Islet of Langerhans (tissue), 1 donor: ENCODE measurements around the gene CPNE2.

Experiments
- FAIRE-seq: peaks from one replicate; lab custom pipeline; 2011; peaks lifted over from hg19 to GRCh38; lab: Jason Lieb, UNC

Gene CPNE2

DNA sequence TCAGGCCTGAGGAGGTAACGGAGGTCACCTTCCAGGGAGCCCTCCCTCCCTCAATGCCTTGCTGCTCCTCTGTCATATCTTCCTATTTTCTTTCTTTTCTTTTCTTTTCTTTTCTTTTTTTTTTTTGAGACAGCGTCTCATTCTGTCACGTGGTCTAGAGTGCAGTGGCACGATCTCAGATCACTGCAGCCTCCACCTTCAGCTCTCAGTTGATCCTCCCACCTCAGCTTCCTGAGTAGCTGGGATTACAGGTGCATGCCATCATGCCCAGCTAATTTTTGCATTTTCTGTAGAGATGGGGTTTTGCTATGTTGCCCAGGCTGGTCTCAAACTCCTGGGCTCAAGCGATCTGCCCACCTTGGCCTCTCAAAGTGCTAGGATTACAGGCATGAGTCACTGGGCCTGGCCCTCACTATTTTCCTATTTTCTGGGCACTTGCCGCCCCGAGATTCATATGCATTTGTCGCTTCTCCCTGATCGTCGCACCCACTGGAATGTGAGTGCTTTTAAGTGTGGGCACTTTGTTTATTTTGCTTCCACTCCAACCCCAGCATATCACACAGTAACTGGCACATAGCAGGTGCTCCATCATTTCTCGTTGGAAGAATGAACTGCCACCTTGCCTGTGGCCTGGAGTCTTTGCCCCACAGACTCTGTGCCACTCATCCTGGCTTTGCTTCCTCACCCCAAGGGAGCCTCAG lies 31.7 kb downstream of the CPNE2 start:
- FAIRE-seq: no peak

DNA sequence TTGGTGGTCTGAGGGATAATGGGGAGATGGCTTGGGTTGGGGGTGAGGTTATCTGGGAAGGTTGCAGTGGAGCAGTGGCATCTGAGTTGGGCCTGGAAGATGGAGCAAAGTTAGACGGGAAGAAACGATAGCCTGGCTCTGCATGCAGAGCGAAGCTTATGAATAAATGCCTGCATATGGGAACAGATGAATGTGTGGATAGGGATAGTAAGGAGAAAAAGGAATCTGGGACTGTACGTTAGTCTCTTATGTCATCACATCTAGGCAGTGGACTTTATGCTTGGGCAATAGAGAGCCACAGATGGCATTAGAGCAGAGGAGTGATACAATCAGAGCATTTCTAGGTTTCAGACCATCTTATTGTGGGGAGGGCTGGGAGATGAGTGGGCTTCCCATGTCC lies 33.0 kb downstream of the CPNE2 start:
- FAIRE-seq: no peak

- FAIRE-seq: no peak
Measured at GRCh38 chr16:57125969-57126368, 33.6 kb downstream of the CPNE2 start.

DNA sequence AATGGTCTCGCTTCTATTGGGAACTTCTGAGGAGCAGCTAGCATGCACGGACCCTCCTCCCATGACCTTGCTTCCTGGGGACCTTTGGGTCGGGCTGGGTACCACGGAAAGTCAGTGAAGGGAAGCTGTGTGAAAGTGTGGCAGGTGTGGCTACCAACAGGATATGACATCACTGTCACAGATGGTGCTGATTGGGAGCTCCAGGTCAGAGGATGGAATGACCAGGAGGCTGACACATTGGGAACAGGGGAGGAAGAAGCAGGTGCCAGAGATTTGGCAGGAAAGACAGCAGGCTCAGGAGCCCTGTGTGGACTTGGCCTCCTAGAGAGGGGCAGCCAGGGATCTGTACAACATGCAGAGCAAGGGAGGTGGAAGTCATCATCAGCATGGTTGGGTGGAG lies 34.0 kb downstream of the CPNE2 start:
- no peak for FAIRE-seq

DNA sequence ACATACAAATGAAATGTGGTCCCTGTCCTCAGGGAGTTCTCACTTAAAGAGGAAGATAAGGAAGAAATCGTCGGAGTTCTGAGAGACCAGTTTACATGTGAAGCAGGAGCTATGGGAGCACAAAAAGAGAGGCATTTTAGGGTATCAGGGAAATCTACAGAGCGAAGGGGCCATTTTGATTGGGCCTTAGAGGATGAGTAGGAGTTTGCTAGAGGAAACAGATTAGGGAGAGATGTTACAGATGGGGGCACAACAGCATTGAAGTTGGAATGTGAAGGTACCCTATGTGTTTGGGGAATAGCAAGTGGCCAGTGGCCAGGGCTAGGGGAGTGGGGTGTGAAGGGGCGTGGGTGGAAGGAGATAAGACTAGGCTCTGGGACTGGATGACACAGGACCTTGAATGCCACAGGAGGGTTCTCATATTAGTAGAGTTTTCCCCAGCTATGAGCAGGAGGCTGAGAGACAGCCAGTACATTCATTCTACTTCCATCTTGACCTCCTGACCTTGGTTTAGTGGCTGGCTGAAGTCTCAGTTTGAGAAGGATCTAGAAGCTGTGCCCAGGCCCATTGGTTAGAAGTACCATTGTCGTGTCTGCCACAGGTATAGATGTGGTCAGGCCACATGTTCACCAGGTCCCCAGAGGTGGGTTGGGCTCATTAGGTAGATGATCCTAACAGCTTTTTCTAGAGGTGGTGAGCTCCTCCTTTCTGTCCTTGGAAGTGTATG lies 34.8 kb downstream of the CPNE2 start:
- no peak for FAIRE-seq

- FAIRE-seq: no peak
Measured at GRCh38 chr16:57127836-57128235, 35.5 kb downstream of the CPNE2 start.

DNA sequence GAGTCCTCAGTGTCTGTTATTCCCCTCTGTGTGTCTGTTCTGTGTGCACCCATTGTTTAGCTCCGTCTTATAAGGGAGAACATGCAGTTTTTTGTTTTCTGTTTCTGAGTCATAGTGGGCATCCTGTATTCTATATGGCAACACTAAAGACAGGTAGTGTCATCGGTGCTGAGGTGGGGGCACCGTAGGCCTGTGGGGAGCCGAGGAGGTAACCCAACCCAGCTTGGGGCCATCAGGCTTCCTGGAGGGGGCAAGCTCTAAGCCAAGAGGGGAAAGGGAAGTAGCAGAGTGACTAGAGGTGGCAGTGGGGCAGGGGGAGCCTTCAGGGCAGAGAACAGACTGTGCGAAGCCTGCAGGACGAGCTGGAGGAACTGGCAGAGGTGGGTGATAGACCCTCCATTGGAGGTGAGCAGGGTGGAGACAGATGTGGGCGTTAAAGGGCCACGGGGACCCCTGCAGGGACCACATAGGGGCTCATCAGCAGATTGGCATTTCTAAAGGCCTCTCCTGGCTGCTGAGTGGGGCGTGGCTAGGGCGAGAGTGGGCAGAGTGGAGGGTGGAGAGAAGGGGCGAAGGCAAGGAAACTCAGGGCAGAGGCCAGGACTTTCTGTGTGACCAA lies 36.5 kb downstream of the CPNE2 start:
- FAIRE-seq: no peak

DNA sequence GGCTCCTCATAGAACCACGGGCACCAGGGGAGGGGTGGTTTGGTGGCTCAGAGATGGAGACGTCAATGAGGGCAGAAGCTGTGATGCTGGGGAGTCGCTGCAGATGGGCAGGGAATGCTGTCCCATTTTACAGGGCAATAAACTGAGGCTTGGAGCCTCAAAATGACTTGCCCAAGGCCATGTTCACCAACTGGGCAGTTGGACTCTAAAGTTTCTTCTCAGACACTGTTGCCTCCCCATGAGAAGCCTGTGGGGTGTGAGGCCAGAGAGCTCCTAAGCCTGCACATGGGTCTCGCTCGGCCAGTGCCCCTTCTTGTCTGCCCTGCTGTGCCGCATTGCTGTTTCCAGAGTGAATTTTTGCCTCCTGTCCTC lies 38.6 kb downstream of the CPNE2 start:
- FAIRE-seq: no peak

GRCh38 chr16:57131351-57131970 lies 39.1 kb downstream of the CPNE2 start:
- no peak for FAIRE-seq

DNA sequence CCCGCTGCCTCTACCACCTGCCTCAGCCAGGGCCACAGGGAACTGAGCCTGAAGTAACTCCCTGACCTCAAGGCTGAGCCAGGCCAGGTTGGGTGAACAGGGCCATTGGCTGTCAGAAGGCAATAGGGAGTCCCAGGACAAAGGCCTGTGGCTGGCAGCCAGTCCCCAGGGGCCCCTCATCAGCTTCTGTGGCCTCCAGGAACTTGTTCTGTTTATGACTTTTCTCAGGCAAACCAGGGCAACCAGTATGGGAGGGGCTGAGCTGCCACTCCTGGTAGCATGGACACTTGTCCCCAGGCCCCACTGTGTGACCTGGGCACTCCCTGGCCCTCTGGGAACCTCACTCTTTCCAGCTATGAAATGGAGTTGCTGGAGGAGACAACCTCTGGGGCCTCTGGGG lies 40.1 kb downstream of the CPNE2 start:
- FAIRE-seq: no peak

DNA sequence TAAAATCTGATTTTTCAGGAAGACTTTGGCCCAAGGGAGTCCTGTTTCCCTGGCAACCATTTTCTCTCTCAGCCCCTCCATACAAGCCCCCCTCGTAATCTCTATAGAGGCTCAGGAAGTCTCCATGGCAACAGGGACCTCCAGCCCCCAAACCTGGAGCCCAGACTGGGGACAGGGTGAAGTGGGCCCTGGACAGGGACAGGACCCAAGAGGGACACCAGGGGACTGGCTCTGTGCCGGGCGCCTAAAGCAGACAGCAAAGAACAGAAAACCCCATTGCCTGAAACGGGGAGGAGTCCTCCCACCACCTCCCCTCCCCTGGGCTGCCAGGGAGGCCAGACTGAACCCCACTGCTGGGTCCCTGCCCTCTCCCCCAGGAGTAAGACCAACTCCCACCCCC lies 40.6 kb downstream of the CPNE2 start:
- no peak for FAIRE-seq

DNA sequence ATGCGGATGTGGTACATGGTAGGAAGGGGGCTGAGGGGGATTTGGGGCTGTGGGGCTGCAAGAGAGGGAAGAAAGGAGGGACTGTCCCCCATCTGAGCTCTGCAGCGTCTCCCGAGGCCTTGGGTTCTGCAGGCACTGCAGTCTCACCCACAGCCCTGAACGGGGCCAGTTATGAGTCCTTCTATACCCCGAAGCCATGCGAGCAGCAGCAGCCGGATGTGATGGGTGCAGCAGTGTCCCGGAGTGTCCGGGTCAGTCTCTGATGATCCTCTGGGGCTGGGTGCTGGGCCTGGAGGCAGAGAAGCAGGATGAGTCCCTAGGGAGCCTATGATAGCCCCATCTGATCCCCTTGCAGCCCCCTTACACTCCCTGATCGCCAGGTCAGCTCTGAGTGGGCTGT lies 41.5 kb downstream of the CPNE2 start:
- no peak for FAIRE-seq

DNA sequence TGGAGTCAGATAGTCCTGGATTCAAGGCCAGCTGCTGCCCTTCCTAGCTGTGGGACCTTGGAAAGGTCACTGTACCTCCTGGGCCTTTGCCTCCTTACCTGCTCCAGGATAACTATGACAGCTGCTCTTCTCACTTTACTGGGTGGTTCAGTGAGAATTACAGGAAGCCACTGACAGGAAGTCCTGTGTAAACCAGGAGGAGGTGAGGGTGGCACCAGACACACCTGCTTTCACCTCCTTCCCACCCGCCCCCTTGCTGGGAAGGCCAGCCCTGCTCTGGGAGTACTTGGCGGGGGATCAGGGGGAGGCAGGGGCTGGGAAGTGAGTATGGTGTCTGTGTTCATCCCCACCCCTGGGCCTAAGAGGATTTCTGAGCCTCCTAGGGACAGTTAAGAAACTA lies 42.6 kb downstream of the CPNE2 start:
- no peak for FAIRE-seq

DNA sequence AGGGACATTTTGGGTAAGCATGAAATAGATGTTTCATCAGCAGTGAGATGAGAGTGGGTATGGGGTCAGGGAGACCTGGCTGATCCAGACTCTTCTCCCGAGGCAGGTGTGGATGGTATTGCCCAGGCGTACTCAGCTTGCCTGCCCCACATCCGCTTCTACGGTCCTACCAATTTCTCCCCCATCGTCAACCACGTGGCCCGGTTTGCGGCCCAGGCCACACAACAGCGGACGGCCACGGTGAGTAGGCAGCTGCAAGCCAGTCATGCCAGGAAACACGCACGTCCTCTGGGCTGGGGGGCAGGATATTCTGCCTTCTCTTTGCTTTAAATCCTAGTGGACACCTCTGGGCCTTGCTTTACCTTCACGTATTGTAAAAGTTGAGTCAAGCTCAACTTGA lies 44.7 kb downstream of the CPNE2 start:
- no peak for FAIRE-seq

GRCh38 chr16:57137566-57138273 lies 45.3 kb downstream of the CPNE2 start:
- no peak for FAIRE-seq

- no peak for FAIRE-seq
Measured at GRCh38 chr16:57138281-57138935, 46.0 kb downstream of the CPNE2 start.

DNA sequence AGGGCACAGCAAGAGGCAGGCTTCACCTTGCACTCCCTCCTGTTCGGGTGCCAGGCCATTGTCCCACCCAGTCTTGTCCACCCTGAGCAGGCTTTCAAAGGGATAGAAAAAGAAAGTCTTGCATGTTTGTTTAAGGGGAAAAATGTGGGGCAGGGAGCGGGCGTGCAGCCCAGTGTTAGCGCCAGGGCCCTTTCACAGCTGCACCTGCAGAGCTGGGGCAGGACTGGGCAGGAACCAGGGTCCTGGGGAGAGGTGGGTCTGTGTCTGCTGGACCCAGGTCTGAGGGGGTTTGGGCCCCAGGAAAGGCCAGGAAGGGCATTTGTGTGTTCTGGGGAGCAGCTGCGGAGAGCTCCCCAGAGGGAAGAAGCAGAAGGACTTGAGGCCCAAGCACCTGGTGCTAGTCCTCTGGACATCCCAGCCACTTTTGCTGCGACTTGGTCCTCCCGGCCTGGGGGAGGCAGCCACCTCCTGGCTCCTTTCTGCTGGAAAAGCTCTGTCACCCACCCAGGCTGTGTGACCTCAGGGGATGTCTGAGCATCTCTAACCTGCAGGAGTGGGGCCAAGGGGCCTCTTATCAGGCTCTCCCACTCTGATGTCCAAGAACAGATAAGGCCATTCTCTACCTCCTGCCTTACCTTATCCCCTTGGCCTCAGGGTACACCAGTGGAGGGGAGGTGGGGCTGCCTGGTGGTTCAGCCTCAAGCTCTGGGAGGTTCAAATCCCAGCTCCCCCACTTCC lies 48.7 kb downstream of the CPNE2 start:
- no peak for FAIRE-seq

DNA sequence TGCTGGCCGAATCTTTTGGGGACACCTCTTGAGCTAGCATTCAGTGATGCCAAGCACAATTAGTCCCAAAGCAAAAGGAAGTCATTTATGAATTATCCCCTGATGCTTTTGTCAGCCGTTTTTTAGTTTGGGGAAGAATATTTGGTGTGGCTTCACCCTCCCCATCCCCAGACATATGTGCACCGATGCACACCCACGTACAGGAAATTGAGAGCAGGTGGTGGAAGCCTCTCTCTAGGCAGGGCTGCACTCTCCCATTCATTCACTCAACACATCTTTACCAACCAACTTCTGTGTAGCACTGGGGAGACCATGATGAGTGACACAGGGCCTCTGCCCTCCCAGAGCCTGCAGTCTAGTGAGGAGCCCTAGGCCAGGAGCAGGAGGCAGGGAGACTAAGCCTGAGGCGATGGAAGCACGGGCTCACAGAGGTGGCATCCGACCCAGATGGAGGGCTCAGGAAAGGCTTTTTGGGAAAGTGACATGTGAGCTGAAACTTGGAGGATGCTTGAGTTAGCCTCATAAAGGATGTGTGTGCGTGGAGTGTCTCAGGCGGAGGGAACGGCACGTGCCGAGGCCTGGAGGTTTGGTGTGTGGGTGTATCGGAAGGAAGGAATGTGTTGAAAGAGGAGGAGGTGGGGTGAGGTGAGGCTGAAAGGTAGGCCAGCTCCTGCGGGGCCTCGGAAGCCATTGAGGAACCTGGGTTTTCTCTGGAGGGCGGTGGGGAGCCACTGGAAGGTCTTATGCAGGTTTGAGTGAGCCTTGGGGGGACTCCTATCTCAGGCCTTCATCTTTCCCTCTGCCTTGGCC lies 49.6 kb downstream of the CPNE2 start:
- no peak for FAIRE-seq

DNA sequence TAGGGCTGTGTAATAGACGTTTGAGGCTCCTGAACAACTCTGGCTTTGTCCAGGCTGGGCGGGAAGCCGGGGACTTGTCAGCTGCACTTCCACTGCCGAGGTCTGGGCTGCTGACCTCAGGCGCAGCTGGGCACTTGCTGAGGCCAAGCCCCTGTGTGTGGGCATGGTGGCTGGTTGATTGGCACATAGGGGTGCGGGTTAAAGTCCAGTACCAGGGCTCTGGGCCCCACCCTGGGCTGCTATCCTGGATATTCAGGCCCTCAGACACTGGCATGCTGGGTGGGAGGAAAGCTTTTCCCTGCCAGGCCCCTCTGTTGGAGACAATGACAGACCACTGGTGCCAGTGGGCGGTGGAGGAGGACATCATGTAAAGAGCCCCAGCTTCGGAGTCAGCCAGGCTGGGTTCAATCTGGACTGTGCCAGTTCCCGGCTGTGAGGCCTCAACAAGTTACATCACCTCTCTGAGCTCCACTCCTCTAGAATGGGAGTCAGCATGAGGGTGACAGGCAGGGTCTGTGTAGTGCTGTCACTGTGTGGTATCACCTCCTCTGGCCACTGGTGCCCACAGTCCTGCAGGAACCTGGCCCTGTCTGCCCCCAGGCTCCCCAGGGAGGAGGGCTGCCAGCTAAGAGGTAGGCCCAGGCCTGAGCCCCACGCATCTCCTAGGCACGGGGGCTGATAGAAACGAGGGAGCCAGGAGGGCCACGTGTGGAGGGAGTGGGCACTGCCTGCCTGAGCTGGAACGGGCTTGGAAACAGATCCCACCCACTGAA lies 51.0 kb downstream of the CPNE2 start:
- FAIRE-seq: no peak

DNA sequence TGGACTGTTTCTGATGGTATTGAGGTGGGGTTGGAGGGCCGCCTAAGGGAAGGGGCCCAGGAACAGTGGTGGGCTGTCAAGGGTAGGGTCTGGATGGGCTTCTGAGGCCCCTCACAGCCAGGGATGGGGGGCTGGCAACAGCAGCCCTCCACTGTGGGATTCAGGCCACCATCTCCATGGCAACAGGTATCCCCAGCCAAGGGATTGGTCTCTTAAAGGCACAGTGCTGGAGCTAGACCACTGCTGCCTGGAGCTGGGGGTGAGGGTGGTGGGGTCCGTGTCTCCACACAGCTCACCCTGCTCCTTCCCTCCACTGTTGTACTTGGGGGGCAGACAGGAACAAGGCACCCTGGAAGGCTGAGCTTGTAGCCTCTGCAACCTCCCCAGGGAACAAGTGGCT lies 51.6 kb downstream of the CPNE2 start:
- no peak for FAIRE-seq
